8988T (cell line): ENCODE results near the gene CCDC81.

Experiments
- DNase-seq: peaks from one replicate; pipeline ENCODE4 v3.0.0; 2011

Gene CCDC81

DNA sequence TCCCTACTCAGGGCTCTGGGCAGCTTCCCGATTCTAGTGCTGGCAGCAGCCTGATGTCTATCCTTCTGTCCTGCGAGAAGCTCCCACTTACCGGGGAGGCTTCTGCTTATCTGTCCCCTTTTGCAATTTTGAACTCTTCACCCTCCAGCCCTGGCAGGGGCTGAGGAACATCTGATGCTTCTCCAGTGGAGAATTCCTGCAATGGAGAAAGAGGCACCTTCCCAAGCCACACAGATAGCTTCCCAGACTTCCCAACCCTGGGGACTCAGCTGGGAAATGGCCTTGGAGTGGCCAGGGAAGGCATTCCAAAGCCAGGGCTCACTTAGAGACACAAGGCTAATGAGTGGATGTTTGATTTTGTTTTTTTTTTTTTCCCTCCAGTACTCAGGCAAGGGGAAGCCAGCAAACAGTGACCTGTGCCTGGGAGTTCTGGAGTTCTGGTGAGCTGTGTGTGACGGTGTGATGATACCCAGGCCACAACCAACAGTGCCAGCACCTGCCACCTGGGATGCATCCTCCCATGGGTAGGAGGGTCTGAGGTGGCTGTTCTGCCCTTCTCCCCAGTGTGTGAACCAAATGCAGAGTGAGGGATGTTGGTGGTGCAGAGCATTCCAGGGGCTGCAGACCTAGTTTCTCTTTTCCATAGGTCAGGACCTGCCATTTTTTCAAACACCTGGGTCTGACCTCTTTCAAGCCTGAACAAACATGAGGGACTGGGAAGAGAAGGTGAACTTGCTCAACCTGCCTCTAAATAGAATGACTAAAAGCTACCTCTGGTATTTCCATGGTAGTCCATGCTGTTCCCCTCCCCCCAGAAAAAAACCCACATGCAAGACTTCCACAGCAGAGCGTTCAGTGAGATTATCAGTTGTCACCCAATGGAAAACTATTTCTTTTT, 95.1 kb downstream of the CCDC81 start:
- no peak for DNase-seq
